Medulla oblongata (tissue), 1 donor: ENCODE results near the gene SLC18A3.

ENCODE experiments used
- DNase-seq: peaks from one replicate; pipeline ENCODE4 v3.0.0-alpha.2; 2015; ENCODE audit errors: extremely low spot score

SLC18A3 gene

GRCh38 chr10:49611816-49612512 is 1.9 kb downstream of the SLC18A3 start:
- DNase-seq, result no peak

- no peak for DNase-seq
Measured at GRCh38 chr10:49612513-49613164, 2.5 kb downstream of the SLC18A3 start.

GRCh38 chr10:49613165-49613881 is 3.2 kb downstream of the SLC18A3 start:
- no peak for DNase-seq

- DNase-seq, result no peak
Measured at GRCh38 chr10:49613882-49614241, 3.8 kb downstream of the SLC18A3 start, which contains the start of gene CHAT. TSS of gene CHAT (plus strand) at chr10:49614037. CDS start at chr10:49614190, 153 bp downstream.

GRCh38 chr10:49614242-49615198 is 4.4 kb downstream of the SLC18A3 start:
- no peak for DNase-seq

GRCh38 chr10:49615213-49615612 is 5.1 kb downstream of the SLC18A3 start:
- no peak for DNase-seq

GRCh38 chr10:49615721-49616120 is 5.6 kb downstream of the SLC18A3 start:
- DNase-seq, result no peak

- no peak for DNase-seq
Measured at GRCh38 chr10:49616421-49617101, 6.5 kb downstream of the SLC18A3 start.

GRCh38 chr10:49617121-49618020 is 7.3 kb downstream of the SLC18A3 start:
- no peak for DNase-seq

- DNase-seq, result no peak
Measured at GRCh38 chr10:49618821-49619220, 8.7 kb downstream of the SLC18A3 start.

GRCh38 chr10:49619613-49620012 is 9.5 kb downstream of the SLC18A3 start:
- DNase-seq, result no peak

- DNase-seq, result no peak
Measured at GRCh38 chr10:49620286-49620810, 10.2 kb downstream of the SLC18A3 start.

- DNase-seq, result no peak
Measured at GRCh38 chr10:49620841-49621378, 10.8 kb downstream of the SLC18A3 start.

GRCh38 chr10:49621561-49621960 is 11.5 kb downstream of the SLC18A3 start:
- no peak for DNase-seq

- DNase-seq, result no peak
Measured at GRCh38 chr10:49622426-49623425, 12.6 kb downstream of the SLC18A3 start.

GRCh38 chr10:49624629-49625028 is 14.5 kb downstream of the SLC18A3 start:
- no peak for DNase-seq

GRCh38 chr10:49625411-49625810 is 15.3 kb downstream of the SLC18A3 start:
- DNase-seq, result no peak

- DNase-seq, result no peak
Measured at GRCh38 chr10:49627038-49627437, 16.9 kb downstream of the SLC18A3 start.
